Natural killer cell (primary cell): ENCODE measurements around the gene ONECUT1. TPM values are rescaled to one million over a fixed set of nuclear protein-coding genes. Genes with fewer than 3 reads are reported as not detected.

Source experiments
- ATAC-seq, 3 donors: fragments of 150-1000 bp in 2 of 3; fragments of 200-7000 bp in 1 of 3; cut with Tn5 transposase; 1 replicate in 1 of 3; 2 replicates in 2 of 3; pipeline ENCODE4 v1.10.0; 2021; ENCODE audit warnings: mild to moderate bottlenecking in 2 of 3, moderate library complexity in 2 of 3
- DNase-seq, 2 donors: peaks; one replicate each; pipeline versions ENCODE4 v3.0.0 to v3.0.0-alpha.2; 2013 to 2021; ENCODE audit warnings: mixed read lengths in 1 of 2
- H3K27ac ChIP-seq: one replicate; pipeline ENCODE4 v1.5.1; 2013; ENCODE audit warnings: mild to moderate bottlenecking, low read length
- H3K27me3 ChIP-seq: one replicate; pipeline ENCODE4 v1.6.1; 2013; ENCODE audit warnings: low read length; ENCODE audit not compliant: control insufficient read depth, insufficient read depth
- H3K36me3 ChIP-seq: one replicate; pipeline ENCODE4 v1.6.1; 2013; ENCODE audit warnings: low read length; ENCODE audit not compliant: control insufficient read depth, insufficient read depth
- H3K4me1 ChIP-seq: one replicate; pipeline ENCODE4 v1.6.1; 2013; ENCODE audit warnings: low read length; ENCODE audit not compliant: control insufficient read depth, insufficient read depth
- H3K4me3 ChIP-seq: one replicate; pipeline ENCODE4 v1.5.1; 2013; ENCODE audit warnings: low read length
- H3K9me3 ChIP-seq: one replicate; pipeline ENCODE4 v1.6.1; 2013; ENCODE audit warnings: low read length; ENCODE audit not compliant: control insufficient read depth, insufficient read depth
- H3K27ac Mint-ChIP-seq, 2 donors: one replicate each; pipeline ENCODE4 v1.8.0; 2022; ENCODE audit warnings: mild to moderate bottlenecking in 2 of 2, mixed read lengths in 2 of 2, moderate library complexity in 1 of 2
- H3K27me3 Mint-ChIP-seq, 2 donors: one replicate each; pipeline ENCODE4 v1.8.0; 2022; ENCODE audit warnings: low read depth in 2 of 2, mixed read lengths in 2 of 2
- H3K36me3 Mint-ChIP-seq: one replicate; pipeline ENCODE4 v1.8.0; 2022; ENCODE audit warnings: mixed read lengths
- H3K4me1 Mint-ChIP-seq, 2 donors: one replicate each; pipeline ENCODE4 v1.8.0; 2022; ENCODE audit warnings: mixed read lengths in 2 of 2
- H3K4me3 Mint-ChIP-seq: one replicate; pipeline ENCODE4 v1.8.0; 2022; ENCODE audit warnings: mild to moderate bottlenecking, moderate library complexity, mixed read lengths
- H3K9me3 Mint-ChIP-seq, 2 donors: one replicate each; pipeline ENCODE4 v1.8.0; 2022; ENCODE audit warnings: mixed read lengths in 2 of 2
- WGBS: methylation state at CpG from one replicate; pipeline ENCODE4 v1.1.7; 2013; ENCODE audit warnings: missing lambda C conversion rate; ENCODE audit not compliant: insufficient coverage; 5-methylcytosine and 5-hydroxymethylcytosine counted together
- intact Hi-C: fragments of 100-400 bp; cut with micrococcal nuclease; formaldehyde crosslinking; loops from one replicate; pipeline ENCODE4 v1.14.2; 2022
- total RNA-seq, 4 donors: library from RNA; stranded (reverse); fragments of 120-200 nt in 1 of 4; gene quantifications; one replicate each; pipeline versions ENCODE4 v1.2.3 to v1.2.4, GENCODE V29; 2013 to 2022
- TF ChIP-seq, protein P1 (sequence below): fragments of 200-600 bp; IDR thresholded peaks from one replicate; pipeline ENCODE4 v1.8.0; 2022; ENCODE audit warnings: antibody characterized with exemption

ONECUT1 gene
- total RNA-seq, 3 donors from 2014 or later (not counting 1 experiment from before 2014, with no cell fraction given), result not detected

DNA sequence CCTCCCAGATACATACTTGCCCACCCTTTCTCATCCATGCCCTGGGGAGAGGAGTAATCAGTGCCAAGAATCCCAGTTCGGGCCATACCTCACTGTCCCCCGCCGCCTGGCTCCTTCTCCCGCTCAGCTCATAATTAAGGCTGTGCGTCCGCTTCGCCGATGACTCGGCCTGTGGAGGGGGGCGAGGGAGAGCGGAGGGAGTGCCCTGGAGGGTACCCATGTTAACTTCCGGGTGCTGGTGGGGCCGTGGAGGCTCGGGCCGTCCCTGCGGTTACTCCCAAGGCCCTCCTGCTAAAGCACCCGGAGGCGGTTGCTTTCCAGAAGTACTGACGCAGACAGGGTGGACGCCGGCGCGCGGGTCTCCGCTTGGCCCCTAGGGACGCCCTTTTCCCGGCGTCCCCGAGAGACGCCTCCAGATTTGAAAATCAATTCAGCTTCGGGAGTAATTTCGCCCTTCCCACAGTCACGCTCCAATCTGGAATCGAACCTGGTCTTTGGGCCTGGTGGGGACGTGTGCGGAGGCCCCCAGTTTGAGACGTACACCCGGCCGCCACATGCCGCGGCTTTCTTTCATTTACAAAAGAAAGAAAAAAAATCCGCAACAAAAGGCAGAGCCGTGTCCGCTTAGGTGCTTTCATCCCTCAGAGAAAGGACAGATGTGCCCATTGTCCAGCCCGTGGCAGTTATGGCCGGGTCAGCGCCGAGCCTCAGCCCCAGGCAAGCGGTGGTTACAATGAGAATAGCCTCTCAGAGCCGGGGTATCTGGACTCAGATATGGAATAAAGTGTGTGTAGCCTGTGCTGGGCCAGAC, 1.0 kb upstream of the ONECUT1 start:
- H3K27ac Mint-ChIP-seq, result no peak overlapping the region
- intact Hi-C loops, result no loop called here
- no peak for ATAC-seq
- peaks cover 4 to 8% of the 10 kb centered on the region in 2 donors for H3K4me1 Mint-ChIP-seq
- 11% methylated on average over 50 of the region's 50 CpGs for WGBS
- DNase-seq, result no peak
- peaks cover 60 to 65% of the 10 kb centered on the region in 2 donors for H3K27me3 Mint-ChIP-seq
- H3K9me3 Mint-ChIP-seq, result no peaks in the 10 kb centered on the region
- H3K4me3 ChIP-seq, result no peak overlapping the region
- H3K9me3 ChIP-seq, result no peaks in the 10 kb centered on the region
- H3K36me3 ChIP-seq, result no peaks in the 10 kb centered on the region
- no peaks in the 10 kb centered on the region for H3K36me3 Mint-ChIP-seq
- H3K4me3 Mint-ChIP-seq, result peak overlapping the region; percentile 45
- TF ChIP-seq, protein P1, sequence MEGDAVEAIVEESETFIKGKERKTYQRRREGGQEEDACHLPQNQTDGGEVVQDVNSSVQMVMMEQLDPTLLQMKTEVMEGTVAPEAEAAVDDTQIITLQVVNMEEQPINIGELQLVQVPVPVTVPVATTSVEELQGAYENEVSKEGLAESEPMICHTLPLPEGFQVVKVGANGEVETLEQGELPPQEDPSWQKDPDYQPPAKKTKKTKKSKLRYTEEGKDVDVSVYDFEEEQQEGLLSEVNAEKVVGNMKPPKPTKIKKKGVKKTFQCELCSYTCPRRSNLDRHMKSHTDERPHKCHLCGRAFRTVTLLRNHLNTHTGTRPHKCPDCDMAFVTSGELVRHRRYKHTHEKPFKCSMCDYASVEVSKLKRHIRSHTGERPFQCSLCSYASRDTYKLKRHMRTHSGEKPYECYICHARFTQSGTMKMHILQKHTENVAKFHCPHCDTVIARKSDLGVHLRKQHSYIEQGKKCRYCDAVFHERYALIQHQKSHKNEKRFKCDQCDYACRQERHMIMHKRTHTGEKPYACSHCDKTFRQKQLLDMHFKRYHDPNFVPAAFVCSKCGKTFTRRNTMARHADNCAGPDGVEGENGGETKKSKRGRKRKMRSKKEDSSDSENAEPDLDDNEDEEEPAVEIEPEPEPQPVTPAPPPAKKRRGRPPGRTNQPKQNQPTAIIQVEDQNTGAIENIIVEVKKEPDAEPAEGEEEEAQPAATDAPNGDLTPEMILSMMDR, result no peak
- peaks cover 67% of the 10 kb centered on the region for H3K27me3 ChIP-seq
- no peak overlapping the region for H3K27ac ChIP-seq
- H3K4me1 ChIP-seq, result peaks cover 28% of the 10 kb centered on the region

DNA sequence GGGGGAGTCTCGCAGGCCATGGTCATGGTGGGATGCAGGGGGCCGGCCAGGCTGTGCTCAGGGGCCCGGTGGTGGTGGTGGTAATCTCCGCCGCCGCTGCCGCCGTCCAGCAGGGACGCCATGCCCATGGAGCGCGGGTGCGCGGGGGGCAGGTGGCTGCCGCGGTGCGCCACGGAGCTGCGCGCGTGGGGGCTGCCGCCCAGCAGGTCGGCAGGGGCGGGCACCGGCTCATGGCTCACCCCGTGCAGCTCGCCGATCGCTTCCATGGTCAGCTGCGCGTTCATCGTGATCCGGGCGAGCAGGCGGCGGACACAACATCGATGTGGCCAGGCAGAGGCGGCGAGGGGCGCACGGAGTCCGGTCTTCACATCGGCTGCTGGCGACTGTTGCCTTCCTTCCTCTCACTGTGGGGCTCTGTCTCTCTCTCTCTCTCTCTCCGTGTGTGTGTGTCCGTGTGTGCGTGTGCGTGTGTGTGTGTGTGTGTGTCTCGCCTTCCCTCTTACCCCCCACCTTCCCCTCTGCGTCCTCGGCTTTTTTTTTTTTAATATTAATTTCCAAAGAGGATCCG, 451 bp downstream of the ONECUT1 start:
- Mint-ChIP-seq H3K9me3 (no peaks in the 10 kb centered on the region), H3K4me1 (no peaks in the 10 kb centered on the region), H3K4me3 (peak overlapping the region; percentile 67), H3K36me3 (no peaks in the 10 kb centered on the region), H3K27me3 (peaks cover 54 to 65% of the 10 kb centered on the region in 2 donors), H3K27ac (no peak overlapping the region)
- no peak for DNase-seq
- 2% methylated on average over 44 of the region's 51 CpGs for WGBS
- H3K36me3 ChIP-seq, result no peaks in the 10 kb centered on the region
- ATAC-seq, result no peak
- intact Hi-C loops, result no loop called here
- H3K4me3 ChIP-seq, result peak overlapping the region; percentile 18
- no peaks in the 10 kb centered on the region for H3K9me3 ChIP-seq
- H3K4me1 ChIP-seq, result peaks cover 22% of the 10 kb centered on the region
- no peak overlapping the region for H3K27ac ChIP-seq
- TF ChIP-seq, protein P1, result no peak
- H3K27me3 ChIP-seq, result peaks cover 66% of the 10 kb centered on the region

DNA sequence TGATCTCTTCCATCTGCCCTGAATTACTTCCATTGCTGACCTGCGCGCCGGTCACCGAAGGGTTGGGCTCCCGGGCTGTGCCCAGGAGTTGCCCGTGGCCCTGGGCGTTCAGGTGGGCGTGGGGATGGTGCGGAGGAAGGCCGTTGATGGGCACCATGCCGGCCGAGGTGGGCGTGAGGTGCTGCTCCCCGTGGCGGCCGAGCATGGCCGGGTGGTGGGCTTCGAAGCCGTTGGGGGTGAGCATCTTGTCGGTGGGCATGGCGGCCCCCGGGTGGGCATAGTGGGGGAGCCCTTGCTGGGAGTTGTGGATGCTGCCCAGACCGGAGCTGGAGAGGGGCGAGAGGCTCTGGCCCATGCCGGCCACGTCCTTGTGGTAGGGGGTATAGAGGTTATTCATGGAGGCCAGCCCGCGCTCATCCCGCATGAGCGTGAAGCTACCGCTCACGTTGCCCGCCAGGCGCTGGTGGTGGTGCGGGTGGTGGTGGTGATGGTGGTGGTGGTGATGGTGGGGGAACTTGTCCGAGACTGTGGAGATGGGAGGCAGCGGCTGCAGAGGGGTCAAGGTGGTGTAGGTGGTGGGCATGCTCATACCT, 1.0 kb downstream of the ONECUT1 start:
- Mint-ChIP-seq H3K4me3 (peak overlapping the region; percentile 21), H3K27ac (no peak overlapping the region), H3K36me3 (no peaks in the 10 kb centered on the region), H3K27me3 (peaks cover 48 to 63% of the 10 kb centered on the region in 2 donors), H3K4me1 (peaks cover 0 to 1% of the 10 kb centered on the region in 2 donors), H3K9me3 (no peaks in the 10 kb centered on the region)
- no peaks in the 10 kb centered on the region for H3K9me3 ChIP-seq
- TF ChIP-seq, protein P1, result no peak
- no peak overlapping the region for H3K27ac ChIP-seq
- ATAC-seq (no peak), DNase-seq (no peak)
- no peaks in the 10 kb centered on the region for H3K36me3 ChIP-seq
- 7% methylated on average over 37 of the region's 37 CpGs for WGBS
- H3K4me3 ChIP-seq, result no peak overlapping the region
- peaks cover 24% of the 10 kb centered on the region for H3K4me1 ChIP-seq
- intact Hi-C loops, result no loop called here
- H3K27me3 ChIP-seq, result peaks cover 66% of the 10 kb centered on the region
